GM18867 (cell line): Measurements from ENCODE around the gene CSK.

Experiments
- ATAC-seq: cut with Tn5 transposase; IDR thresholded peaks from one replicate; pipeline ENCODE4 v1.9.1; 2021; ENCODE audit warnings: mild to moderate bottlenecking, moderate library complexity; ENCODE audit not compliant: unreplicated experiment

Gene CSK

GRCh38 chr15:74840851-74841775 is 59.2 kb downstream of the CSK start:
- ATAC-seq = no peak

- no peak for ATAC-seq
Measured at GRCh38 chr15:74841891-74842373, 60.1 kb downstream of the CSK start.

- peak; percentile 83 for ATAC-seq
Measured at GRCh38 chr15:74842581-74843444, 60.9 kb downstream of the CSK start, which contains the start of gene ULK3. TSS of gene ULK3 (minus strand) at chr15:74843156. CDS start at chr15:74843105, 51 bp downstream.

GRCh38 chr15:74843445-74843828 is 61.6 kb downstream of the CSK start:
- ATAC-seq = no peak

- no peak for ATAC-seq
Measured at GRCh38 chr15:74843891-74844299, 62.0 kb downstream of the CSK start.

GRCh38 chr15:74844319-74845207 is 62.7 kb downstream of the CSK start:
- ATAC-seq = no peak

- ATAC-seq = no peak
Measured at GRCh38 chr15:74845208-74845568, 63.3 kb downstream of the CSK start.

GRCh38 chr15:74845581-74845980 is 63.7 kb downstream of the CSK start:
- no peak for ATAC-seq

- ATAC-seq = no peak
Measured at GRCh38 chr15:74847432-74847831, 65.6 kb downstream of the CSK start.

GRCh38 chr15:74850393-74850792 is 68.5 kb downstream of the CSK start:
- no peak for ATAC-seq

GRCh38 chr15:74851960-74852359 is 70.1 kb downstream of the CSK start:
- no peak for ATAC-seq
